ENCODE results near the gene FOXM1. TPM values are rescaled to one million over a fixed set of nuclear protein-coding genes. Genes with fewer than 3 reads are reported as not detected.
"Not testable (repeated sequence)": the region's sequence is repeated elsewhere in the genome, so short reads cannot be mapped to it uniquely, and the experiment has no call there.

The FOXM1 gene
- total RNA-seq, 1 donor from 2014 or later, result 8.1 TPM

- intact Hi-C loops (cut with DNase I), result no loop called here
- Histone ChIP-seq H3K36me3 (no peaks in the 10 kb centered on the region), H3K9me3 (no peaks in the 10 kb centered on the region), H3K27me3 (no peaks in the 10 kb centered on the region), H3K27ac (no peak overlapping the region), H3K4me1 (peaks cover 15% of the 10 kb centered on the region), H3K4me3 (no peak overlapping the region)
- TF ChIP-seq CTCF (IDR thresholded peaks at IDR 0.05), result no peak
- no peak for TF ChIP-seq POLR2AphosphoS5 (IDR thresholded peaks at IDR 0.05; ENCODE audit: insufficient read depth in 1 of 2, low read depth in 1 of 2)
- DNase-seq (ENCODE audit: extremely low spot score in 2 of 2), result no peak
These were observed 9.9 kb upstream of the FOXM1 start for GRCh38 chr12:2886768-2887450.

GRCh38 chr12:2884810-2885209 is 7.8 kb upstream of the FOXM1 start:
- Histone ChIP-seq H3K27ac (no peak overlapping the region), H3K27me3 (no peaks in the 10 kb centered on the region), H3K4me1 (peaks cover 4% of the 10 kb centered on the region), H3K4me3 (no peak overlapping the region), H3K9me3 (no peaks in the 10 kb centered on the region), H3K36me3 (no peaks in the 10 kb centered on the region)
- intact Hi-C loops (cut with DNase I), result no loop called here
- DNase-seq (ENCODE audit: extremely low spot score in 2 of 2), result no peak
- TF ChIP-seq POLR2A (IDR thresholded peaks at IDR 0.05) (no peak), CTCF (IDR thresholded peaks at IDR 0.05) (no peak), POLR2AphosphoS5 (IDR thresholded peaks at IDR 0.05; ENCODE audit: insufficient read depth in 1 of 2, low read depth in 1 of 2) (no peak)

- TF ChIP-seq POLR2AphosphoS5 (IDR thresholded peaks at IDR 0.05; ENCODE audit: insufficient read depth in 1 of 2, low read depth in 1 of 2), result no peak
- TF ChIP-seq POLR2A (IDR thresholded peaks at IDR 0.05), result no peak
- no peak overlapping the region for H3K4me3 ChIP-seq
- H3K27me3 ChIP-seq, result no peaks in the 10 kb centered on the region
- intact Hi-C loops (cut with DNase I), result no loop called here
- no peak for DNase-seq (ENCODE audit: extremely low spot score in 2 of 2)
- H3K27ac ChIP-seq, result no peak overlapping the region
- H3K9me3 ChIP-seq, result no peaks in the 10 kb centered on the region
- H3K36me3 ChIP-seq, result no peaks in the 10 kb centered on the region
- H3K4me1 ChIP-seq, result peaks cover 20% of the 10 kb centered on the region
These were observed 2.9 kb upstream of the FOXM1 start for GRCh38 chr12:2879853-2880252.

- Histone ChIP-seq H3K27ac (peak overlapping the region; percentile 98), H3K9me3 (no peaks in the 10 kb centered on the region), H3K27me3 (no peaks in the 10 kb centered on the region), H3K4me1 (peaks cover 20% of the 10 kb centered on the region), H3K36me3 (no peaks in the 10 kb centered on the region), H3K4me3 (peak overlapping the region; percentile 87 to 89)
- intact Hi-C loops (cut with DNase I), result no loop called here
- DNase-seq (ENCODE audit: extremely low spot score in 2 of 2), result no peak
- TF ChIP-seq CTCF (IDR thresholded peaks at IDR 0.05) (no peak), POLR2A (IDR thresholded peaks at IDR 0.05) (no peak), POLR2AphosphoS5 (IDR thresholded peaks at IDR 0.05; ENCODE audit: insufficient read depth in 1 of 2, low read depth in 1 of 2) (no peak)
These were observed 1.2 kb upstream of the FOXM1 start for GRCh38 chr12:2877953-2878732.

- H3K27ac ChIP-seq, result peak overlapping the region; percentile 98
- TF ChIP-seq CTCF (IDR thresholded peaks at IDR 0.05) (no peak), POLR2A (IDR thresholded peaks at IDR 0.05) (no peak), POLR2AphosphoS5 (IDR thresholded peaks at IDR 0.05; ENCODE audit: insufficient read depth in 1 of 2, low read depth in 1 of 2) (no peak)
- peak overlapping the region; percentile 87 to 89 for H3K4me3 ChIP-seq
- no peak for DNase-seq (ENCODE audit: extremely low spot score in 2 of 2)
- peaks cover 20% of the 10 kb centered on the region for H3K4me1 ChIP-seq
- H3K9me3 ChIP-seq, result no peaks in the 10 kb centered on the region
- no peaks in the 10 kb centered on the region for H3K27me3 ChIP-seq
- no peaks in the 10 kb centered on the region for H3K36me3 ChIP-seq
- intact Hi-C loops (cut with DNase I), result no loop called here
These were observed 435 bp downstream of the FOXM1 start for GRCh38 chr12:2876431-2877046.

- H3K4me3 ChIP-seq; H3K27me3 ChIP-seq; DNase-seq (ENCODE audit: extremely low spot score in 2 of 2); H3K36me3 ChIP-seq; H3K4me1 ChIP-seq; intact Hi-C loops (cut with DNase I); H3K9me3 ChIP-seq; H3K27ac ChIP-seq: not testable (repeated sequence)
These were observed 7.9 kb downstream of the FOXM1 start for GRCh38 chr12:2868986-2869632.
